GOT3 (cell line): ENCODE results near the gene TCTN1.
"Not testable (repeated sequence)": the region's sequence is repeated elsewhere in the genome, so short reads cannot be mapped to it uniquely, and the experiment has no call there.

Experiments
- DNase-seq: peaks from one replicate; lab custom pipeline; 2025; ENCODE audit warnings: mixed read lengths; lab: John Stamatoyannopoulos, UW

The TCTN1 gene

GRCh38 chr12:110585231-110585799 is 28.6 kb upstream of the TCTN1 start:
- DNase-seq = no peak

DNA sequence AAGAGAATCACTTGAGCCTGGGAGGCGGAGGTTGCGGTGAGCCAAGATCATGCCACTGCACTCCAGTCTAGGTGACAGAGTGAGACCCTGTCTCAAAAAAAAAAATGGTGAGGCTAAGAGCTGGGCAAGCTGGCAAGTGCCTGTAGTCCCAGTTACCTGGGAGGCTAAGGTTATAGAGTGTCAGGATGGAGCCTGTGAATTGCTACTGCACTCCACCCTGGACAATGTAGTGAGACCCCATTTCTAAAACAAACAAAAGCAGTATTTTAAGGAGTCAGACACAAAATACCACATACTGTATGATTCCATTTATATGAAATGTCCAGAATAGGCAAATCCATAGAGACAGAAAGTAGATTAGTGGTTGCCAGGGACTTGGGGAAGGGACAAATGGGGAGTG is 26.8 kb upstream of the TCTN1 start:
- DNase-seq = not testable (repeated sequence)

DNA sequence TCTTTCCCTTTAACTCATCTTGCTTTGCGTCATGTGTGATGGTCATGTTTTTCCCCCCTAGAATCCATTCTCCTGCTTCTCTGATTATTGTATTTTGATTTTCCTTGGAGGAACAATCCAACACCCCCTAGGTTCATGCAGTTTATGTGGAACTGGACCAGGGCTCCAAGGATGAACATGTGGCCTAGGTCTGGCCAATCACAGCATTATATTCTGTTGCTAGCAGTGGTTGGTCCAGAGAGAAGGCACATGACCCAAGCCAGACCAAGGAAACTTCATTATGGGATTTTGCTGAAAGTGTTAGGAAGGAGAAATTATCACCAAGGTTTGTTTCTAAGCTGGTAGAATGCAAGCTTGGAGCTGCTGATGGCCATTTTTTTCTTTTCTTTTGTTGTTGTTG is 23.9 kb upstream of the TCTN1 start:
- DNase-seq = no peak

GRCh38 chr12:110590806-110591326 is 23.1 kb upstream of the TCTN1 start:
- no peak for DNase-seq

DNA sequence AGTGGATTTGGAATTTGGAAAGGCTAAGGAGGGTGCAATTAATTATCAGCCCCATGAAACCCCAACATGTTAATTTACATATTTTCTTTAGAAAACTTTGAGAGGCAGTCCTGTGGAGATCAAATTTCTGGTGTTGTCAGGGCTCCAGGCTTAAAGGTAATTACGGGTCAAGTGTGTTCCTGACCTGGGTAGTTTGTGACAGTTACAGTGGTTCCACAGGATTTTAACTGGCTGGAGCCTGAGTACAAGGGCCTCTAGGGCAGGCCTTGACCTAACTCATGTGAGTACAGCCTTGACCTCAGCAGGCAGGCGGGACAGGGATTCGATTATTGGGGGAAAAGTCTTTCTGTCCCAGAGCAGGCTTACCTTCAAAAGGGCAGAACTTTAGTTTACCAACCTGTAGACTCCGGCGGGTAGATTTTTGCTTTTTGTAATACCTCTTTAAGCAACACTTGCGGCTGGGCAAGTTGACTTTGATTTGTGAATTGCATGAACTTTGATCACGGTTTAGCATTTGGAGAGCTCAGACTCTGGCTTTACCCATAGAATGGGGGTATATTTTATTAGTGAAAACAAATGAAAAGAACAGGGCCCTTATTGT is 22.4 kb upstream of the TCTN1 start:
- no peak for DNase-seq

DNA sequence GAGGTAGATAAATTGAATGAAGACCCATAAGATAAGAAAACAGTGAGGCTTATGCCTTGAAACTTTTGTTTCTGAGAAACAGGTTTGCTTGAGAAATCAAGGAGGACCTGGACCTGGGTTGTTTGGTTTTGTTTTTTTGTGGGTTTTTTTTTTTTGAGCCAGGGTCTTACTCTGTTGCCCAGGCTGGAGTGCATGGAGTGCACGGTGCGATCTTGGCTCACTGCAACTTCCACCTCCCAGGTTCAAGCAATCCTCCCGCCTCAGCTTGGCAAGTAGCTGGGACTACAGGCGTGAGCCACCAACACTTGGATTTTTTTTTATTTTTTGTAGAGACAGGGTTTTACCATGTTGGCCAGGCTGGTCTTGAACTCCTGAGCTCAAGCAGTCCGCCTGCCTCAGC is 21.9 kb upstream of the TCTN1 start:
- DNase-seq = no peak

GRCh38 chr12:110592919-110593318 is 21.0 kb upstream of the TCTN1 start:
- DNase-seq = not testable (repeated sequence)

DNA sequence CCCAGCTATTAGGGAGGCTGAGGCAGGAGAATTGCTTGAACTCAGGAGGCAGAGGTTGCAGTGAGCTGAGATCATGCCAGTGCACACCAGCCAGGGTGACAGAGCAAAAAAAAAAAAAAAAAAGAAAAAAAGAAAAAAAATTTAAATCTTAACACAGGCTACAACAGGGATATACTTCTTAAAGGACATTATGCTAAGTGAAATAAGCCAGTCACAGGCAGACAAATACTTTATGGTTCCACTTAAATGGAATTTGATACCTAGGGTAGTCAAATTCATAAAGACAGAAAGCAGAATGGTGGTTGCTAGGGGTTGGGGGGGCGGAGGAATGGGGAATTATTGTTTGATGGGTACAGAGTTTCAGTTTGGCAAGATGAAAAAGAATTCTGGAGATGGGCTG is 16.0 kb upstream of the TCTN1 start:
- no peak for DNase-seq

- no peak for DNase-seq
Measured at GRCh38 chr12:110599334-110599733, 14.6 kb upstream of the TCTN1 start.

DNA sequence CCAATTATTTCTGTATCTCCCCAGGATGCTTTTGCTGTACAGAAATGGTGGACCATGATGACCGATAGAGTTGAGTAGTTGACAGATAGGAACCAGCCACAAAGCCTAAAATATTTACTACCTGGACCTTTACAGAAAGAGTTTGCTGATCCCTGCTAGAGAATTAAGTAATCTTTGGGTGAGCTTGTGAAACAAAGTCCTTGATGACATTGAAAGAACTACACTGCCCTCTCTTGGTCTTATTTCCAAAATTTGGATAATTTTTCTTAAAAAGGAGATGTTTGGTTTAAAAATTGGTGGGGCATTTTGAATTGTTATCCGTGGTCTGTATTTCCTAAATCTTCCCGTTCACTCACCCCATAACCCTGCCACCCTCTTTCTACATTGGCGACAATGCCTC is 13.7 kb upstream of the TCTN1 start:
- DNase-seq = no peak

GRCh38 chr12:110602085-110602814 is 11.7 kb upstream of the TCTN1 start:
- DNase-seq = not testable (repeated sequence)

- DNase-seq = no peak
Measured at GRCh38 chr12:110606253-110606611, 7.7 kb upstream of the TCTN1 start.

- DNase-seq = no peak
Measured at GRCh38 chr12:110613071-110613770, 708 bp upstream of the TCTN1 start.

DNA sequence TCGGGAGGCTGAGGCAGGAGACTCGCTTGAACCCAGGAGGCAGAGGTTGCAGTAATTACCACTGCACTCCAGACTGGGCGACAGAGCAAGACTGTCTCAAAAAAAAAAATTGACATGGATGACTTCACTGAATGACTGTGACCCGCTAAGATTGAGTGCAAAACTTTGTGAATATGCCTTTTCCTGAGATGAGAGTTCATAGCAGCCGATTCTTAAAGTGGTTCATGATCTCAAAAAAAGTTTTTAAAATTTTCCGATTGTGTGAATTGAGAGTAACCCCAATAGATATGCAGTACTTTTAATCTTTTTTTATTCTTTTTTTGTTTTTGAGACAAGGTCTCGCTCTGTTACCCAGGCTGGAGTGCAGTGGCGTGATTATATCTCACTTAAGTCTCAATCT is 1.2 kb downstream of the TCTN1 start:
- no peak for DNase-seq

- DNase-seq = no peak
Measured at GRCh38 chr12:110616471-110617115, 2.7 kb downstream of the TCTN1 start.

GRCh38 chr12:110619534-110619953 is 5.6 kb downstream of the TCTN1 start:
- DNase-seq = no peak

DNA sequence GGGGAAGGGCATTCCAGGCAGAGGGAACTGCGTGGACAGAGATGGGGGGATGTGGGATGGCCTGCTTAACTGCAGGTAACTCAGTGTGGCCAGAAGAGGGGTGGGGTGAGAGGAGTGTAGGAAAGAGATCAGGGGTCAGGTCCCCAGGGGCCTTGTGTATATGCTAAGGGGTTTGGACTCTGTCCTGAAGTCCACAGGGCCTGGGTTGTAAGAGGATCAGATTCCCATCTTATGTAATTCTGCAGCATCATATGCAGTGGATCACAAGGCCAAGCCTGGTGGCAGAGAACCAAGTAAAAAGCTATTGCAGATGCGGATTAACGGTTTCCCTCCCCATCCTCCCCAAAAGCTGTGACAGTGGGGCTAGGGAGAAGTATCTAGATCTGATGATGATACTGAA is 8.7 kb downstream of the TCTN1 start:
- no peak for DNase-seq

- no peak for DNase-seq
Measured at GRCh38 chr12:110627500-110628195, 13.7 kb downstream of the TCTN1 start.

GRCh38 chr12:110635055-110635454 is 21.1 kb downstream of the TCTN1 start:
- DNase-seq = no peak

GRCh38 chr12:110636516-110636915 is 22.6 kb downstream of the TCTN1 start:
- no peak for DNase-seq

- no peak for DNase-seq
Measured at GRCh38 chr12:110637869-110638441, 24.0 kb downstream of the TCTN1 start.
